ENCODE data around the gene PDZK1IP1. TPM values are rescaled to one million over a fixed set of nuclear protein-coding genes. Genes with fewer than 3 reads are reported as not detected.

The PDZK1IP1 gene, protein sequence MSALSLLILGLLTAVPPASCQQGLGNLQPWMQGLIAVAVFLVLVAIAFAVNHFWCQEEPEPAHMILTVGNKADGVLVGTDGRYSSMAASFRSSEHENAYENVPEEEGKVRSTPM
- total RNA-seq (2022; extraction: Qiagen RNA extraction; ENCODE audit: low read depth), result 5.5 to 8.8 TPM (median 7.7 TPM) in 5 replicates

DNA sequence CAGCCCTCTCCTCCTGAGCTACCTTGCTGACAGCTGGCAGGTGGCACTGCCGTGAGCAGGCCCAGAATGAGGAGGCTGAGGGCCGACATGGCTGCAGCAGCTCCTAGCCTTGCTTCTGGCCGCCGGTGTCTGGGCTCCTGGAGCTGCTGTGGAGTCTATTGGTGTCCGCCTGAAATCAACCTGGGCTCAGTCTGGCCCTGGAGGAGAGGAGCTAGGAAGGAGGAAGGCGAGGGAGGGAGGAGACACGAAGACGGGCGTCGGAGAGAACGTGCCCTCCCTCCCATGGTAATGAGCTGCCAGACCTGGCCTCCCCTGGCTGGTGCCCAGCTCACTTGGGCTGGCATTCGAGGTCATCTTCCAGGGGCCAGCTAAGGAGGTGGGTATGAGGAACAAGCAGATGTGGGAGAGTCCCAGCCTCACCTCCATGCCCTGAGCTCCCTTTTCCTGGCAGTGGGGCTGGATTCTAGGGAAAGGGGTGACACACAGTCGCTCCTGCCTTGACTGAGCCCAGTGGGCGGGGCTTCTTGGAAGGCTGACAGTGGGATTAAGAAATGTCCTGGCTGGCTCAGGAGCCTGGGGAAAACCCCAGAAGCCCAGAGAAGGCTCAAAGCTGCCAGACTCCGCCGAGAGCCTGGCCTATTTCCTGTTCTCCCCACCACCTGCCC is at the start of gene PDZK1IP1:
Gene PDZK1IP1 (minus strand): TSS at position 193 of the 665 bp plus-strand sequence. CDS start 104 bp downstream, at position 89.

DNA sequence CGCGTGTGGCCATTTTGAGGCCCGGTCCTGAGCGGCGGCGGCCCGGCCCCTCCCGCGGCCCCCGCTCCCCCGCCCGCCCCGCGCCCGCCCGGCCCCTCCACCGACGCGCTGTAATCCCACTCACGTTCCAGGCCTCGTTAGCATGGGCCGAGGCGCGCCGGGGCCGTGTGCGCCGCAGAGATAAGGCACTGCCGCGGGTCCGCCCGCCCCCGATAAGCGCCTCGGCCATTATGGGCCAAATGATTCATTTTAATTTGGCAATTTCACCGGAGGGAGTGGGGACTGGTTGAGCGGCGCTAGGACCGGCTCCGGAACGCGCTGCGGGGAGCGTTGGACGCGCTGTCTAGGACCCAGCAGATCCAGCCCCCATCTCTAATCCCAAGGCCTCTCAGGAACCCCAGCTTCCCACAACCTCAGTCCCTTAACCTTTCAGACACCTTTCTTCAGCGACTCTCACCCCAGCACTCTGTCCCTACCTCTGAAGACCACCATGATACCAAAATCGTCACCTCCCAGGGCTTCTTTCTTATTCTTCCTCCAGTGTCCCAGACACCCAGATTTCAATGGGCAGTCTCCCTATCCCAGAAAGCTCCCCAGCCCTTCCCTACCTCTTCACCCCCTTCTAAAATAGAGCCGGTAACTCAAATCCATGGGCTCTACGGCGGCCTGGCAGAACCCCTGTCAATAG is 42.5 kb upstream of the PDZK1IP1 start, which contains the start of gene TAL1:
Gene TAL1 (minus strand): TSS at position 39 of the 688 bp plus-strand sequence. CDS start 6,337 bp downstream, outside the sequence.

DNA sequence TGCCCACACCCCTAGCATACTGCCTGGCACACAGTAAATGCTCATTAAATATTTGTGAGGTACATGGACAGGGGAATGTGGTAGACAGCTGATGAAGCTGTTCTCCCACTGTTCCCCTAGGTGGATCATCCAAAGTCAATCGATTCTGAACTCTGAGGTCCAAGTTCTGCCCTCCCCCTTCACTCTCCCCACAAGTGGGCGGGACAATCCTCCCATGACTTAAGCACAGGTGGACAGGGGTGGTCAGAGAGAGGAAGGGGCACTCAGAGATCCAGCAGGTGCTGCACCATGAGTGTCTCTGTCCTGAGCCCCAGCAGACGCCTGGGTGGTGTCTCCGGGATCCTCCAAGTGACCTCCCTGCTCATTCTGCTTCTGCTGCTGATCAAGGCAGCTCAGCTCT is 52.6 kb downstream of the PDZK1IP1 start, which contains the start of gene CYP4A22:
Gene CYP4A22 (plus strand): TSS at position 244 of the 400 bp plus-strand sequence. CDS start 45 bp downstream, at position 289.

Other genes with a start within 250 kb of the PDZK1IP1 start
- gene CYP4A11, start 248.6 kb downstream of the PDZK1IP1 start, total RNA-seq (2022; extraction: Qiagen RNA extraction; ENCODE audit: low read depth), result not detected in 5 replicates
- gene CYP4X1, start 166.4 kb downstream of the PDZK1IP1 start, total RNA-seq (2022; extraction: Qiagen RNA extraction; ENCODE audit: low read depth), result 0.03 TPM in 1 of 5 replicates, not detected in the others
- not detected in 5 replicates for gene CYP4Z1, start 122.8 kb downstream of the PDZK1IP1 start, total RNA-seq (2022; extraction: Qiagen RNA extraction; ENCODE audit: low read depth)
- gene CYP4A22, start 52.6 kb downstream of the PDZK1IP1 start, total RNA-seq (2022; extraction: Qiagen RNA extraction; ENCODE audit: low read depth), result not detected in 5 replicates
- gene TAL1, start 42.2 kb upstream of the PDZK1IP1 start, total RNA-seq (2022; extraction: Qiagen RNA extraction; ENCODE audit: low read depth), result not detected in 5 replicates
- gene STIL, start 124.1 kb upstream of the PDZK1IP1 start, total RNA-seq (2022; extraction: Qiagen RNA extraction; ENCODE audit: low read depth), result 9.7 to 12.0 TPM (median 9.8 TPM) in 5 replicates
- 58.3 to 75.1 TPM (median 64.5 TPM) in 5 replicates for gene CMPK1, start 143.8 kb upstream of the PDZK1IP1 start, total RNA-seq (2022; extraction: Qiagen RNA extraction; ENCODE audit: low read depth)
- gene FOXE3, start 226.2 kb upstream of the PDZK1IP1 start, total RNA-seq (2022; extraction: Qiagen RNA extraction; ENCODE audit: low read depth), result 0.06 TPM in 1 of 5 replicates, not detected in the others
- gene FOXD2, start 248.0 kb upstream of the PDZK1IP1 start, total RNA-seq (2022; extraction: Qiagen RNA extraction; ENCODE audit: low read depth), result 0.31 to 0.56 TPM (median 0.50 TPM) in 5 replicates